ENCODE data around the gene ATAD3C. TPM values are rescaled to one million over a fixed set of nuclear protein-coding genes. Genes with fewer than 3 reads are reported as not detected.

ATAD3C gene
- total and polyA plus RNA-seq, 10 of the 15 experiments (the other 5 are each of a cell fraction or from before 2014, with no cell fraction given): 0.03 to 3.1 (median 0.86) TPM

- FAIRE-seq (peak; percentile 70), ATAC-seq (peak; percentile 92), DNase-seq (ENCODE audit: low read depth, low spot score) (peak; percentile 36)
- Histone ChIP-seq H3K79me2 (ENCODE audit: control insufficient read depth, insufficient read depth, low read length) (no peaks in the 10 kb centered on the region), H3K27me3 (replicated peaks in 1 of 2; ENCODE audit: control insufficient read depth in 2 of 2, insufficient read depth in 2 of 2, low read length in 1 of 2) (no peaks in the 10 kb centered on the region), H4K20me1 (ENCODE audit: control insufficient read depth, insufficient read depth) (no peaks in the 10 kb centered on the region), H3K4me2 (ENCODE audit: control insufficient read depth, insufficient read depth) (peak overlapping the region; percentile 63), H3K4me3 (peak overlapping the region; percentile 36; the same call in 1 of the 2 replicates), H3K9ac (ENCODE audit: control insufficient read depth, insufficient read depth, low read length) (peak overlapping the region; percentile 27; the same call in 1 of the 2 replicates), H3K27ac (ENCODE audit: control insufficient read depth, insufficient read depth) (0 out of 2 replicates have a peak overlapping the region, but pooled peaks have one; percentile 24), H3K9me3 (replicated peaks; ENCODE audit: control insufficient read depth, insufficient read depth, low read length) (no peaks in the 10 kb centered on the region), H3K36me3 (ENCODE audit: control insufficient read depth in 2 of 2, insufficient read depth in 2 of 2, low read length in 1 of 2) (no peaks in the 10 kb centered on the region), H2AFZ (ENCODE audit: control insufficient read depth, low read depth, low read length) (peak overlapping the region; percentile 71), H3K4me1 (ENCODE audit: control insufficient read depth, insufficient read depth, low read length) (peaks cover 8% of the 10 kb centered on the region)
- RAD21 ChIA-PET (ENCODE audit: unreplicated experiment): interaction anchor here (0.9 kb wide), 1 partner anchor 24 kb away, joined by 3 read pairs; no protein-coding TSS in a partner anchor
- 31% methylated on average over 24 of the region's 26 CpGs for WGBS (ENCODE audit: insufficient coverage, insufficient replicate concordance, low lambda C conversion rate, missing lambda C conversion rate)
- SMC1A ChIA-PET (ENCODE audit: uncharacterized antibody, unreplicated experiment): interaction anchor here (1.0 to 1.3 kb wide), 2 partner anchors 21 to 262 kb away, joined by 3 read pairs; partner anchors contain the start of gene CDK11A
- CTCF ChIA-PET: interaction anchor here (0.6 to 1.9 kb wide), 3 partner anchors 25 to 90 kb away, joined by 3 to 5 read pairs (median 3); no protein-coding TSS in a partner anchor
- intact Hi-C loops (cut with micrococcal nuclease; ENCODE audit: unreplicated experiment) (no loop called here), in situ Hi-C loops (cut with MboI) (no loop called here)
- TSS peak; percentile 77 for BruUV-seq (replicated peaks)
- POLR2A ChIA-PET: interaction anchor here (1.1 to 1.3 kb wide), 2 partner anchors 25 to 64 kb away, joined by 3 read pairs; partner anchors contain the start of gene CCNL2
- no peak for TF ChIP-seq ESRRA (IDR thresholded peaks at IDR 0.05; ENCODE audit: low read length)
- no peak for TF ChIP-seq CEBPZ (IDR thresholded peaks at IDR 0.05; ENCODE audit: low read depth, low read length)
- TF ChIP-seq HDGF (IDR thresholded peaks at IDR 0.05): no peak; the same call in 1 of the 2 replicates
- TF ChIP-seq TBL1XR1 (IDR thresholded peaks at IDR 0.05; ENCODE audit: low read depth, low read length): no peak
- TF ChIP-seq, protein P1, sequence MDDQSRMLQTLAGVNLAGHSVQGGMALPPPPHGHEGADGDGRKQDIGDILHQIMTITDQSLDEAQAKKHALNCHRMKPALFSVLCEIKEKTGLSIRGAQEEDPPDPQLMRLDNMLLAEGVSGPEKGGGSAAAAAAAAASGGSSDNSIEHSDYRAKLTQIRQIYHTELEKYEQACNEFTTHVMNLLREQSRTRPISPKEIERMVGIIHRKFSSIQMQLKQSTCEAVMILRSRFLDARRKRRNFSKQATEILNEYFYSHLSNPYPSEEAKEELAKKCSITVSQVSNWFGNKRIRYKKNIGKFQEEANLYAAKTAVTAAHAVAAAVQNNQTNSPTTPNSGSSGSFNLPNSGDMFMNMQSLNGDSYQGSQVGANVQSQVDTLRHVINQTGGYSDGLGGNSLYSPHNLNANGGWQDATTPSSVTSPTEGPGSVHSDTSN (IDR thresholded peaks at IDR 0.05; ENCODE audit: insufficient replicate concordance, low read depth, low read length): peak; percentile 22
- no peak for TF ChIP-seq CHD1 (IDR thresholded peaks at IDR 0.05; ENCODE audit: low read depth, low read length)
- TF ChIP-seq CBFB (IDR thresholded peaks at IDR 0.05; ENCODE audit: low read depth): no peak
- TF ChIP-seq, protein P2, sequence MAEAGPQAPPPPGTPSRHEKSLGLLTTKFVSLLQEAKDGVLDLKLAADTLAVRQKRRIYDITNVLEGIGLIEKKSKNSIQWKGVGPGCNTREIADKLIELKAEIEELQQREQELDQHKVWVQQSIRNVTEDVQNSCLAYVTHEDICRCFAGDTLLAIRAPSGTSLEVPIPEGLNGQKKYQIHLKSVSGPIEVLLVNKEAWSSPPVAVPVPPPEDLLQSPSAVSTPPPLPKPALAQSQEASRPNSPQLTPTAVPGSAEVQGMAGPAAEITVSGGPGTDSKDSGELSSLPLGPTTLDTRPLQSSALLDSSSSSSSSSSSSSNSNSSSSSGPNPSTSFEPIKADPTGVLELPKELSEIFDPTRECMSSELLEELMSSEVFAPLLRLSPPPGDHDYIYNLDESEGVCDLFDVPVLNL (IDR thresholded peaks at IDR 0.05; ENCODE audit: low read depth, low read length): no peak
- peak; percentile 72 for TF ChIP-seq PAX5 (IDR thresholded peaks at IDR 0.05; ENCODE audit: borderline replicate concordance, low read depth, low read length)
- no peak for TF ChIP-seq ZNF384 (IDR thresholded peaks at IDR 0.05; ENCODE audit: borderline replicate concordance, low read depth, low read length)
- TF ChIP-seq NR2C2 (IDR thresholded peaks at IDR 0.05; ENCODE audit: borderline replicate concordance, control insufficient read depth, insufficient read length, low read depth): no peak
- no peak for TF ChIP-seq POLR2AphosphoS5 (IDR thresholded peaks at IDR 0.05; ENCODE audit: low read length)
- no peak for TF ChIP-seq SREBF2 (IDR thresholded peaks at IDR 0.05; ENCODE audit: low read length)
- TF ChIP-seq, protein P3, sequence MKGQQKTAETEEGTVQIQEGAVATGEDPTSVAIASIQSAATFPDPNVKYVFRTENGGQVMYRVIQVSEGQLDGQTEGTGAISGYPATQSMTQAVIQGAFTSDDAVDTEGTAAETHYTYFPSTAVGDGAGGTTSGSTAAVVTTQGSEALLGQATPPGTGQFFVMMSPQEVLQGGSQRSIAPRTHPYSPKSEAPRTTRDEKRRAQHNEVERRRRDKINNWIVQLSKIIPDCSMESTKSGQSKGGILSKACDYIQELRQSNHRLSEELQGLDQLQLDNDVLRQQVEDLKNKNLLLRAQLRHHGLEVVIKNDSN (IDR thresholded peaks at IDR 0.05; ENCODE audit: borderline replicate concordance, extremely low read length, insufficient read depth, low read depth, low read length): peak; percentile 68
- TF ChIP-seq CHD2 (IDR thresholded peaks at IDR 0.05; ENCODE audit: borderline replicate concordance, low read depth, low read length): 0 out of 2 replicates have a peak, but pooled peaks have one; percentile 9
These were observed 13.0 kb downstream of the ATAD3C start for GRCh38 chr1:1462318-1462966.

All from GM12878 (cell line).